ENCODE results near the gene TRAPPC10. TPM values are rescaled to one million over a fixed set of nuclear protein-coding genes. Genes with fewer than 3 reads are reported as not detected.

TRAPPC10 gene
- total and polyA plus RNA-seq, 4 donors = 7.7 to 43.5 (median 29.7) TPM

GRCh38 chr21:44035244-44035643 lies 23.1 kb downstream of the TRAPPC10 start:
- 97 to 98% methylated on average over 4 of the region's 4 CpGs for WGBS, 2 donors
- ATAC-seq (ENCODE audit: insufficient read depth, low FRiP score) = no peak
- Histone ChIP-seq H3K9ac (ENCODE audit: insufficient read depth in 1 of 2, low read length in 2 of 2) (no peak overlapping the region), H3K4me3 (no peak overlapping the region), H3K4me1 (ENCODE audit: control insufficient read depth in 5 of 5, insufficient read depth in 5 of 5, low read length in 5 of 5) (peaks cover 0 to 4% (median 0%) of the 10 kb centered on the region in 5 donors), H3K36me3 (ENCODE audit: control insufficient read depth in 4 of 4, insufficient read depth in 4 of 4, low read length in 4 of 4) (peaks cover 19 to 35% (median 27%) of the 10 kb centered on the region in 4 donors), H3K27ac (ENCODE audit: low read depth in 1 of 2, low read length in 1 of 2) (no peak overlapping the region), H3K27me3 (ENCODE audit: control insufficient read depth in 3 of 3, insufficient read depth in 3 of 3, low read length in 2 of 3) (no peaks in the 10 kb centered on the region), H3K9me3 (ENCODE audit: control insufficient read depth in 4 of 4, insufficient read depth in 3 of 4, low read length in 3 of 4) (no peaks in the 10 kb centered on the region)
- no peak for TF ChIP-seq CTCF (IDR thresholded peaks at IDR 0.05; ENCODE audit: control extremely low read depth, extremely low read depth)
- no peak for DNase-seq

- H3K4me3 ChIP-seq = no peak overlapping the region
- no peak for TF ChIP-seq CTCF (IDR thresholded peaks at IDR 0.05; ENCODE audit: control extremely low read depth, extremely low read depth)
- peaks cover 0 to 2% (median 0%) of the 10 kb centered on the region in 5 donors for H3K4me1 ChIP-seq (ENCODE audit: control insufficient read depth in 5 of 5, insufficient read depth in 5 of 5, low read length in 5 of 5)
- ATAC-seq (ENCODE audit: insufficient read depth, low FRiP score) (no peak), DNase-seq (no peak)
- 96 to 97% methylated on average over 14 of the region's 14 CpGs for WGBS, 2 donors
- H3K36me3 ChIP-seq (ENCODE audit: control insufficient read depth in 4 of 4, insufficient read depth in 4 of 4, low read length in 4 of 4) = peaks cover 15 to 35% (median 22%) of the 10 kb centered on the region in 4 donors
- H3K27ac ChIP-seq (ENCODE audit: low read depth in 1 of 2, low read length in 1 of 2) = no peak overlapping the region
- H3K9ac ChIP-seq (ENCODE audit: insufficient read depth in 1 of 2, low read length in 2 of 2) = no peak overlapping the region
- H3K9me3 ChIP-seq (ENCODE audit: control insufficient read depth in 4 of 4, insufficient read depth in 3 of 4, low read length in 3 of 4) = no peaks in the 10 kb centered on the region
- no peaks in the 10 kb centered on the region for H3K27me3 ChIP-seq (ENCODE audit: control insufficient read depth in 3 of 3, insufficient read depth in 3 of 3, low read length in 2 of 3)
These were observed 26.0 kb downstream of the TRAPPC10 start for GRCh38 chr21:44038063-44038462.

GRCh38 chr21:44039828-44040227 lies 27.7 kb downstream of the TRAPPC10 start:
- no peaks in the 10 kb centered on the region for H3K27me3 ChIP-seq (ENCODE audit: control insufficient read depth in 3 of 3, insufficient read depth in 3 of 3, low read length in 2 of 3)
- no peak for DNase-seq
- H3K36me3 ChIP-seq (ENCODE audit: control insufficient read depth in 4 of 4, insufficient read depth in 4 of 4, low read length in 4 of 4) = peaks cover 7 to 34% (median 20%) of the 10 kb centered on the region in 4 donors
- H3K27ac ChIP-seq (ENCODE audit: low read depth in 1 of 2, low read length in 1 of 2) = no peak overlapping the region
- H3K4me1 ChIP-seq (ENCODE audit: control insufficient read depth in 5 of 5, insufficient read depth in 5 of 5, low read length in 5 of 5) = peaks cover 0 to 2% (median 0%) of the 10 kb centered on the region in 5 donors
- H3K4me3 ChIP-seq = no peak overlapping the region
- 87 to 90% methylated on average over 5 of the region's 5 CpGs for WGBS, 2 donors
- no peak overlapping the region for H3K9ac ChIP-seq (ENCODE audit: insufficient read depth in 1 of 2, low read length in 2 of 2)
- H3K9me3 ChIP-seq (ENCODE audit: control insufficient read depth in 4 of 4, insufficient read depth in 3 of 4, low read length in 3 of 4) = no peaks in the 10 kb centered on the region
- ATAC-seq (ENCODE audit: insufficient read depth, low FRiP score) = no peak
- no peak for TF ChIP-seq CTCF (IDR thresholded peaks at IDR 0.05; ENCODE audit: control extremely low read depth, extremely low read depth)

GRCh38 chr21:44043613-44044012 lies 31.5 kb downstream of the TRAPPC10 start:
- no peak overlapping the region for H3K9ac ChIP-seq (ENCODE audit: insufficient read depth in 1 of 2, low read length in 2 of 2)
- H3K4me1 ChIP-seq (ENCODE audit: control insufficient read depth in 5 of 5, insufficient read depth in 5 of 5, low read length in 5 of 5) = peaks cover 0 to 2% (median 0%) of the 10 kb centered on the region in 5 donors
- H3K27ac ChIP-seq (ENCODE audit: low read depth in 1 of 2, low read length in 1 of 2) = no peak overlapping the region
- no peak for DNase-seq
- ATAC-seq (ENCODE audit: insufficient read depth, low FRiP score) = no peak
- no peak for TF ChIP-seq CTCF (IDR thresholded peaks at IDR 0.05; ENCODE audit: control extremely low read depth, extremely low read depth)
- 87 to 89% methylated on average over 6 of the region's 6 CpGs for WGBS, 2 donors
- peaks cover 1 to 21% (median 7%) of the 10 kb centered on the region in 4 donors for H3K36me3 ChIP-seq (ENCODE audit: control insufficient read depth in 4 of 4, insufficient read depth in 4 of 4, low read length in 4 of 4)
- H3K27me3 ChIP-seq (ENCODE audit: control insufficient read depth in 3 of 3, insufficient read depth in 3 of 3, low read length in 2 of 3) = no peaks in the 10 kb centered on the region
- H3K4me3 ChIP-seq = no peak overlapping the region
- H3K9me3 ChIP-seq (ENCODE audit: control insufficient read depth in 4 of 4, insufficient read depth in 3 of 4, low read length in 3 of 4) = no peaks in the 10 kb centered on the region
